ENCODE data around the gene TYROBP.
"Not testable (repeated sequence)": the region's sequence is repeated elsewhere in the genome, so short reads cannot be mapped to it uniquely, and the experiment has no call there.

Gene TYROBP

GRCh38 chr19:35901854-35902661 is 6.0 kb downstream of the TYROBP start, which contains the start of gene HCST:
Gene HCST (plus strand): TSS chr19:35902529. CDS start chr19:35902594, 65 bp downstream.
- DNase-seq, result peak in 4 of 51 donors; percentile 11 to 48 (median 27)

DNA sequence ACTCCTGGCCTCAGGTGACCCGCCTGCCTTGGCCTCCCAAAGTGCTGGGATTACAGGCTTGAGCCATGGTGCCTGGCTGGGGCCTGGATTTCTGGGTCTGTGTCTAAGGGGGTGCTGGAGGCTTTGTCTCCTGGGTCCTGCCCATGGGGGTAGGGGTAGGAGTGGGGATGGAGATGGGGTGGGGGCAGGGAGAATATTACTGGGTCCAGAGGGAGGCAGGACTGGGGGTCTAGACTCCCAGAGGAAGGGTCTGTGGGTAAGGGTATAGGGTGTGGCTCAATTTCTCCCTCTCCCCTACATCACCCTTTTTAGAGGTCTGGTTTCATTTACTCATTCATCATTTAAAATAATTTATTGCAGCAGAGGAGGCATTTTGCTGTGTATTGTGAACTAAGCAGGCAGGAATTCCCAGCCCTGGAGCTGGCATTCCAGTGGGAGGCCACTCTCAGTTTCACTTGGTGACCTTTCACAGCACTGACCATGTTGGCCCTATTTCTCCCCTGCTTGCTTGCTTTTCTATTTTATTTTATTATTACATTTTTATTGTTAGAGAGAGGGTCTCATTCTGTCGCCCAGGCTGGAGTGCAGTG is 6.9 kb downstream of the TYROBP start:
- no peak for DNase-seq

- peak in 45 of 51 donors; percentile 20 to 78 (median 56) for DNase-seq
Measured at GRCh38 chr19:35899547-35900214, 8.4 kb downstream of the TYROBP start.

GRCh38 chr19:35898499-35898809 is 9.6 kb downstream of the TYROBP start:
- peak in 1 of 51 donors; percentile 40 for DNase-seq

- DNase-seq, result no peak
Measured at GRCh38 chr19:35897706-35898451, 10.2 kb downstream of the TYROBP start.

- no peak for DNase-seq
Measured at GRCh38 chr19:35896643-35897040, 11.5 kb downstream of the TYROBP start.

- no peak for DNase-seq
Measured at GRCh38 chr19:35895911-35896642, 12.0 kb downstream of the TYROBP start.

DNA sequence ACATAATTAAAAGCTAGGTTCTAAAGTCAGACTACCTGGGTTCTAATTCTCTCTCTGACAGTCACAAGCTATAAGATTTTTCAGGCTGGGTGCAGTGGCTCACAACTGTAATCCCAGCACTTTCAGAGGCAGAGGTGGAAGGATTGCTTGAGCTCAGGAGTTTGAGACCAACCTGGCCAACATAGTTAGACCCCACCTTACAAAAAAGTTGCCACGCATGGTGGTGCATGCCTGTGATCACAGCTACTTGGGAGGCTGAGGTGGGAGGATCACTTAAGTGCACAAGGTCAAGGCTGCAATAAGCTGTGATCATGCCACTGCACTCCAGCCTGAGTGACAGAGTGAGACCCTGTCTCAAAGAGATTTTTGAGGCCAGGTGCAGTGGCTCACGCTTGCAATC is 13.8 kb downstream of the TYROBP start:
- DNase-seq, result no peak

- not testable (repeated sequence) for DNase-seq
Measured at GRCh38 chr19:35891819-35892218, 16.3 kb downstream of the TYROBP start.

GRCh38 chr19:35890113-35890650 is 17.9 kb downstream of the TYROBP start:
- no peak for DNase-seq

- no peak for DNase-seq
Measured at GRCh38 chr19:35889370-35890112, 18.6 kb downstream of the TYROBP start.

DNA sequence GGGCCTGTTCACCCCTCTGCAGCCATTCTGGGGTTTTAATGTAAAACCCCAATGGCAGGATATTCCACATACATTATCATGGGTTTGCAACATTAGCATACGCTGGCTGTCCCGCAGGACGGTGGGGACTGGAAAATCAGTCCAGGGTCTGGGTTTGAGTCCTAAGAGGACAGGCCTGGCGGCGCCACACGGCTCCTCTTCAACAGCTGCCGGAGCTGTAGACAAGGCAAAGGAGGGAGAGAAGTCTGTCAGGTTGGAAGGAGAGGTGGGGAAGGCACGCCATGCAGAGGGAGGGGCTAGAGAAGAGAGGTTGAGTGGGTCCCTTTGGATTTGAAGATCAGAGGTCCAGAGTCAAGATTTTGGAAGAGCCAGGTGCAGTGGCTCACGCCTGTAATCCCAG is 19.7 kb downstream of the TYROBP start:
- no peak for DNase-seq

- DNase-seq, result no peak
Measured at GRCh38 chr19:35887197-35887596, 20.9 kb downstream of the TYROBP start.

DNA sequence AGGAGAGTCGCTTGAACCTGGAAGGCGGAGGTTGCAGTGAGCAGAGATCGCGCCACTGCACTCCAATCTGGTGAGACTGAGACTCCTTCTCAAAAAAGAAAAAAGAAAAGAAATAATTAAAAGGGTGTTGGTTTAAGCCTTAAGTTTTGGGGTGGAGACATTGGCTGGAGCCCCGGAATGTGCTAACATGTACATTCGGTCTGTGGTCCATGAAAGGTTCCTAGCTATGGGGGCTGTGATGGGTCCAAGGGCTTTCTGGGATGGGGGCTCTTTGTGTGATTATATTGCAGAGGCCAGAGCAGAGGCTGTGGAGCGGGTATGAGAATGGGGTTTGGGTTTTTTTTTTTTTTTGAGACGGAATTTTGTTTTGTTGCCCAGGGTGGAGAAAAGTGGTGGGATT is 22.2 kb downstream of the TYROBP start:
- no peak for DNase-seq

- DNase-seq, result no peak
Measured at GRCh38 chr19:35885225-35885738, 22.8 kb downstream of the TYROBP start.

- DNase-seq, result no peak
Measured at GRCh38 chr19:35883882-35884281, 24.2 kb downstream of the TYROBP start.

GRCh38 chr19:35882114-35882832 is 25.8 kb downstream of the TYROBP start:
- peak in 13 of 51 donors; percentile 5 to 75 (median 13) for DNase-seq

- peak in 45 of 51 donors; percentile 10 to 86 (median 63) for DNase-seq
Measured at GRCh38 chr19:35879770-35880317, 28.3 kb downstream of the TYROBP start.

DNA sequence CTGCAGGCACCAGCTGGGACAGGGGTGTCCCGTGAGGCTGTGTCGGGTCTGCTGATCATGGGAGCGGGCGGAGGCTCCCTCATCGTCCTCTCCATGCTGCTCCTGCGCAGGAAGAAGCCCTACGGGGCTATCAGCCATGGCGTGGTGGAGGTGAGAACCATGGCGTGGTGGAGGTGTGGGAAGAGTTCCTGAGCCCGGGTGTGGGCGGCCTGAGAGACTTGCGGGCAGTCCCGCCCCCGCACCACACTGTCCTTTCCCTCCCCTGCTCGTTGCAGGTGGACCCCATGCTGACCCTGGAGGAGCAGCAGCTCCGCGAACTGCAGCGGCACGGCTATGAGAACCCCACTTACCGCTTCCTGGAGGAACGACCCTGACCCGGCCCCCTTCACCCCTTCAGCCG is 29.0 kb downstream of the TYROBP start:
- no peak for DNase-seq
